Ovary (tissue), 3 donors: ENCODE results near the gene TGM2.

Source experiments
- CTCF ChIP-seq, 3 donors: fragments of 450-650 bp in 2 of 3; fragments of 200-600 bp in 1 of 3; IDR thresholded peaks; one replicate each; pipeline versions ENCODE4 v1.5.1 to v1.8.0; 2016 to 2022; ENCODE audit warnings: antibody characterized with exemption in 3 of 3, mild to moderate bottlenecking in 1 of 3
- EP300 ChIP-seq: sonication (generic); formaldehyde crosslinking; IDR thresholded peaks from one replicate; pipeline ENCODE4 v1.6.1; 2017; ENCODE audit warnings: antibody characterized with exemption
- POLR2A ChIP-seq: fragments of 450-650 bp; IDR thresholded peaks from one replicate; pipeline ENCODE4 v1.6.1; 2017; ENCODE audit warnings: antibody characterized with exemption, mild to moderate bottlenecking, moderate library complexity
- donor health status: DM: no; HTN: no; CAD: no.

GRCh38 chr20:38148328-38149102 is 16.6 kb downstream of the TGM2 start:
- TF ChIP-seq CTCF (IDR thresholded peaks at IDR 0.05) = no peak
- no peak for TF ChIP-seq POLR2A
- TF ChIP-seq EP300 = no peak
